GM18520 (cell line): ENCODE data around the gene DSCAM.

Source experiments
- ATAC-seq: cut with Tn5 transposase; IDR thresholded peaks from one replicate; pipeline ENCODE4 v1.9.1; 2021; ENCODE audit not compliant: unreplicated experiment

Gene DSCAM

GRCh38 chr21:40402884-40403582 lies 443.9 kb downstream of the DSCAM start:
- no peak for ATAC-seq

GRCh38 chr21:40395732-40396131 lies 451.2 kb downstream of the DSCAM start:
- ATAC-seq = no peak

DNA sequence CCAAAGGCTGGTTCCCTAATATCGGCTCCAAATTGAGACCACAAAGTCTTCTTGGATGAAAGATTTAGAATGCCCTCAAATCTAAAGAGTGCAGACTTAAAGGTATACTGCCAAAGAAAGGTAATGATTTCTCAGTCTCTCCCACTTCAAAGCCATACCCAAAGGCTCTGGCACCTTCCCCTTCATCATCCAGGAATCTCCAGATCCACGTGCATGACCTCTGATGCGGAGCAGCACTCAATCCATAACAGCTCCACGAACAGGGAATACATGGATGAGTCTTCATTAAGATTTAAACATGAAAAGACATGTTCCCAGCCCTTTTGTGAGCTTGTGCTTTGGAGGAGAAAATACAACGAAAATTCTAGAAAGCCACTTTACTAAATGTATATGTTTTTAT lies 453.9 kb downstream of the DSCAM start:
- no peak for ATAC-seq

DNA sequence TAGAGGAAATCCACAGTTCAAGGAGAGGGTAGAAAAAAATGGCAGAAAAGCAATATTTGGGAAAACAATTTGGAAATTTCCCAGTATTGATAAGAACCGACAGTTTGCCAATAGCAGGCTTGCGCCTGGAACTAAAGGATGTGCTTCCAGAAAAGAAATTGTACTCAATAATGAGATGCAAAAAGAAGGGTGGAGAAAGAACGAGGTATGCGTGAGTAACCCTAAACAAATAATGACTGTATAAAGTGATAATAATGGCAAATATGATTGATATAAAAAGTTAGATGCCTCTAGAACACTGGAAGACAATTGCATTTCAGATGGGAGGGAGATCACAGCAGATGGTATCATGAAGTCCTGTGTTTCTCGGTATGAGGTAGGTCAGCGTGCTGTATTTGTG lies 458.9 kb downstream of the DSCAM start:
- ATAC-seq = no peak

GRCh38 chr21:40386981-40387747 lies 459.8 kb downstream of the DSCAM start:
- ATAC-seq = no peak

GRCh38 chr21:40386294-40386911 lies 460.6 kb downstream of the DSCAM start:
- ATAC-seq = no peak

GRCh38 chr21:40385883-40386282 lies 461.1 kb downstream of the DSCAM start:
- ATAC-seq = no peak

- no peak for ATAC-seq
Measured at GRCh38 chr21:40383951-40384350, 463.0 kb downstream of the DSCAM start.

- no peak for ATAC-seq
Measured at GRCh38 chr21:40381111-40381510, 465.8 kb downstream of the DSCAM start.

- no peak for ATAC-seq
Measured at GRCh38 chr21:40379881-40380810, 466.8 kb downstream of the DSCAM start.

DNA sequence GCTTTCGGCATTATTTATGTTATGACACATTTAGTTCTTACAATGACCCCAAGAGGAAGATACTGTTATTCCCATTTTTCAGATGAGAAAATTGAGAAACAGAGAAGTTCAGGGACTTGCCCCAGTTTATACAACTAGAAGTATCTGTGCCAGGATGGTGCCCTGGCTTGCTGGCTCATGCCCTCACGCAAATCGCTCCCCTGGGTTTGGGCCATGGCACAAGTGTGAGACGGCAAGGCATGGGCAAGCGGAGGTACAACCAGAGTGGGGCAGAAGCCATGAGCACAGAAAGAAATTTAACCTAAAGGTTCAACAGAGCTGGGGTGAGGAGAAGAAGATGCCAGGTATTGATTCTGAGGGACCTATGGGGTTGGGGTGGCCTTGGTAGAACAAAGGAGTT lies 469.8 kb downstream of the DSCAM start:
- no peak for ATAC-seq

GRCh38 chr21:40373761-40374160 lies 473.2 kb downstream of the DSCAM start:
- ATAC-seq = no peak

GRCh38 chr21:40372506-40372905 lies 474.5 kb downstream of the DSCAM start:
- no peak for ATAC-seq

- no peak for ATAC-seq
Measured at GRCh38 chr21:40371329-40371728, 475.6 kb downstream of the DSCAM start.

DNA sequence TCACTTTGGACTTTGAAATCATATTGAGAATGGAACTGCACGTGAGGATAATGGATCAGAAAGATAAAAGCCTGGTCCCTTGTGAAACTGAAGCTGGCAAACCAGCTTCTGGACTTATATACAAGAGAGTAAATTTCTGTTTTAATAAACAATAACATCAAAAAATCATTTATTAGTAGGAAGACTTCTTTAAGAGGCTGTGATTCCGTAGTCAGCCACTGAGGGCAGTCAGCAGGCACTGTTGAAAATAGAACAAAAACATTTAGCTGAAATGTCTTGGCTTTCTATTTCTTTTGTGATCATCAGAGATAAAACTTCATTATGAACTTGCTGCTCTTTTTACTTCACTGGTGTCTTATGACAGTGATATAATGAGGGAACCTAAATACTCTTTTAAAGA lies 490.3 kb downstream of the DSCAM start:
- no peak for ATAC-seq

GRCh38 chr21:40355076-40355475 lies 491.9 kb downstream of the DSCAM start:
- ATAC-seq = no peak

DNA sequence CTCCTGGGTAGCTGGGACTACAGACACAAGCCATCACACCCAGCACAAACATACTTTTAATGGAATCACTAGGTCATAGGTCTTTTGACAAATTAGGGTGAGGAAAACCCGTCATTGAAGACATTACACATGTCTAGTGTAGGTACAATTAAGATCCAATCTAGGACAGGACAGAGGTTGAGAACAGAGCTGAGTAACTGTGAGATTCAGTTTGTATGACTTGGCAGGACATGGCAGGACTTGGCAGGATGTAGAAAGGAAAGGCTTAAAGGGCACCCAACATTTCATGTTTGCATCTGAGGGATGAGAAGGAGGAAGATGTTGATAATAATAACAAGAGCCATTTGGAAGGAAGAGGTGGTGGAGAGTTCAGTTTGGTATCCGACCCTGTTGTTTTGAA lies 496.0 kb downstream of the DSCAM start:
- no peak for ATAC-seq

DNA sequence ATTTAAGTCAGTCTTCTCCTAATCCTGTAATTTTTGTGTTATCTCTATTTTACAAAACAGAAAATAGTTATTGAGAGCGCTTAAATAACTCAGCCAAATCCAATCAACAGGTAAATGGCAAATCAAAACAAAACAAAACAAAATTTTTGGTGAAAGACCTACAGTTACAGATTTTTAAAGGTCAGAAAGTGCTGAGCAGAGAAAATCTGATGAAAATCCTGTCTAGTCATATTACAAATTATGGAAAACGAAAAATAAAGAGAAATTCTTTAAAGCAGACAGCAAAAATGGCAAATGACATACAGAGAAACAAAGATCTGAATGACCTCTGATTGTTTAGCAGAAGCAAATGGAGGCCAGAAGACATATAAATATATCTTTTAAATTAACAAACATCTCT lies 497.4 kb downstream of the DSCAM start:
- ATAC-seq = no peak

DNA sequence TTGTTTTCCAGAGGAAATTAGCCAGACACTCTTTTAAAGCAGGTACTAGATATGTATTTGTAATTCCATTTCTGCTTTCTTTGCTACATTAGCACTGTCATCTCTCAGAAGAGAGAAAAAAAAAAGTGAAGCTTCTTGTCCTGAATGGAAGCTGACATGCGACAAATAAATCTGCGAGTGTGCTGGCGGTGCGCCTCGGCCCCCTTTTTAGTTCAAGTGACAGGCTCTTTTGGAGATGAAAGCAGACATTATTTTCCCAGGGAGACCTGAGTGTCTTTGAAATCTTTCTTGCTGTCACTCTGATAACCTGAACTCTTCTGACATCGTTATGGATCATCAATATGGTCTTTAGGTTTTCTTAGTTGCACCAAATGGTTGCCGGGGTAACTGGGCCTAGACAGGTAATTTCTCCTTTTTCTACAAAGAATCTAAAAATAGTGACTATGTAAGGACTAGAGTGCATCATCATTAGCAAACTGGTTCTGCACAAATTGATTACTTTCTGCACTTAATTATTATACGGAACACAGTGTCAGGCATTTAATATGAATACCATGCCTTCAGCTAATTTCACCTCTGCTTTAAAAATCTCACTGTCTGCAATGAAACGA lies 501.1 kb downstream of the DSCAM start:
- no peak for ATAC-seq

DNA sequence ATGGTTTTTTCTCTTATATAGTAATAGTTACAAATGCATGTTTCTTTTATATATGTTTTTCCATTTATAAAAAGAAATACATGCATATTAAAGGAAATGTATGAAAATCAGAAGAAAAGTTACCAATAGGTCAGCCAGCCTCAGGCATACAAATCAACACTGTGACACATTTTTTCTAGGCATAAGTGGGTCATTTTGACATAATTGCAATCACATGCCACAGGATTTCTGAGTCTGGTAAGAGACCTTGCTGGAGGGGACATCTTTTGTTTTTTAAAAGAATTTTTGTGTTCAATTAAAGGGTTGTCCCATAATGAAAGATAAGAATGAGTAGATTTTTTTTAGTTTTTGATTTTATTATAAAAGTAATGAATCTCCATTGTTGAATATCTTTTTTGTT lies 506.6 kb downstream of the DSCAM start:
- no peak for ATAC-seq

DNA sequence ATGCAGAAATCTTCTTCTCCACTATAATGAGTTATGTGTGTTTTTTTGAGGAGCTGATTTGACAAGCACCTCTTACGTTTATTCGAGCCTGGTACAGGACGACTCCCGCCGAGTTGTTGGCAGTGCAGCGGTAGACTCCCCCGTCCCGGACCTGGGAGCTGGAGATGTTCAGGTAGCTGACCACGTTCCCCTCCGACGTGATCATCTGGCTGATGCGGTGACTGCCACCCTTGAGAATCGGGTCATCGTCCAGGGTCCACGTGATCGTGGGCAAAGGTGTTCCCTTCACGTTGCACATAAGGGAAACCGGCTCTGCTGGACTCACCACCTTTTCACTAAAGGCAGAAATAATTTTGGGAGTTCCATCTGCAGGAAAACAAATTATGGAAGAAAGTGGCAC lies 507.9 kb downstream of the DSCAM start:
- no peak for ATAC-seq
